ES-I3 (cell line): ENCODE data around the gene PMEPA1.

Experiments
- H3K36me3 ChIP-seq: 2 replicates; pipeline ENCODE4 v1.6.1; 2013; ENCODE audit warnings: mild to moderate bottlenecking, low read length, control low read depth, moderate library complexity; ENCODE audit not compliant: insufficient read depth
- H3K4me1 ChIP-seq: 2 replicates; pipeline ENCODE4 v1.6.1; 2013; ENCODE audit warnings: mild to moderate bottlenecking, control low read depth, low read length; ENCODE audit not compliant: insufficient read depth
- H3K9ac ChIP-seq: 2 replicates; pipeline ENCODE4 v1.6.1; 2013; ENCODE audit warnings: low read depth, mild to moderate bottlenecking, low read length, moderate library complexity
- H3K9me3 ChIP-seq: 2 replicates; pipeline ENCODE4 v1.6.1; 2013; ENCODE audit warnings: mild to moderate bottlenecking, low read length, moderate library complexity; ENCODE audit not compliant: control insufficient read depth, insufficient read depth

PMEPA1 gene

DNA sequence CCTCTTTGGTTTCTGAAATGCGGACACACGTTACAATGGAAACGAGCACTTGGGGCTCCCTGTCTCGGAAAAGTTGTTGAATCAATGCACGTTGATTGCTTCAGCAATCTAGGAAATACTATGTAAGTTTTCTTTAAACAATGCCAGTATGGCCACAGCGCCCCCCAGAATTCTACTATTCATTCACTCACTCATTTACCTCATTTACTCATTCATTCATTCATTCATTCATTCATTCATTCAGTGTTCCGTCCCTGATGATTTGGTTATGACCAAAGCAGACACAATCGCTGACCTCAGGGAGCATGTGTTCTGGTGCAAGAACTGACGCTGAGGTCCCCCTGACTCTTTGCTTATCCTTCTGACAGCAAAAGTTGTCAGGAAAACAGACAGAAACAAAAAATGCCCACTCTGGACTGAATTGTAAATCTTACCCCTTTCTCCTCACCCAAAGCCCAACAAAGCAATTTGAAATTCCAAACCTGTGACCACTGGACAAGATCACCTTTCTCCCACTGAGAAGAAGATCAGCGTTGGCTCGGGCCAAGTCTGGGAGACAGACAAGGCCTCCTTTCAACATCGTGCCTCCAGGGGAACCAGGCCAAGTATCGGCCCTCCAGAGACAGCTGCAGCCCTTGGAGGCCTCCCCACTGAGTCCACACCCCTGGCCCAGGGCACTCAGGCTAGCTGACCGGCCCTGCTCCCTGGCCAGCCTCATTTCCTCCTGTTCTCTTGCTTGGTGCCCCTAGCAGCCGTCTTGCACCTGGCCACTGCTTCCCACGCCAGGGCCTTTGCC is 15.0 kb upstream of the PMEPA1 start:
- no peaks in the 10 kb centered on the region for H3K4me1 ChIP-seq
- no peaks in the 10 kb centered on the region for H3K9me3 ChIP-seq
- H3K9ac ChIP-seq: no peak overlapping the region
- H3K36me3 ChIP-seq: no peaks in the 10 kb centered on the region

DNA sequence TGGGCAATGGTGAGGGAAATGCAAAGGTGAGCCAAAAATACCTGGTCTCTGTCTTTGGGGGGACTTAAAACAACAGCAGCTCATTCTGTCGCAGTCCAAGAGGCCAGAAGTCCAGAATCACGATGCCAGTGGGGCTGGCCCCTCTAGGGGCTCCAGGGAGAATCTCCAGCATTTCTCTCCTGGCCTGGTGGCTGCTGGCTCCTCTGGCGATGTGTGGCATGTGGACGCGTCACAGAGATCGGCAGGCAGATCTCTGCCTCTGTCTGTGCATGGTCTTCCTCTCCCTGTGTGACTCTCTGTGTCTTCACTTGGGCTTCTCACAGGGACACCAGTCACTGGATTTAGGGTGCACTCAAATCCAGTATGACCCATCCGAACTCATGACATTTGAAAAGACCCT is 14.0 kb upstream of the PMEPA1 start:
- no peaks in the 10 kb centered on the region for H3K36me3 ChIP-seq
- no peaks in the 10 kb centered on the region for H3K9me3 ChIP-seq
- H3K4me1 ChIP-seq: no peaks in the 10 kb centered on the region
- H3K9ac ChIP-seq: no peak overlapping the region

DNA sequence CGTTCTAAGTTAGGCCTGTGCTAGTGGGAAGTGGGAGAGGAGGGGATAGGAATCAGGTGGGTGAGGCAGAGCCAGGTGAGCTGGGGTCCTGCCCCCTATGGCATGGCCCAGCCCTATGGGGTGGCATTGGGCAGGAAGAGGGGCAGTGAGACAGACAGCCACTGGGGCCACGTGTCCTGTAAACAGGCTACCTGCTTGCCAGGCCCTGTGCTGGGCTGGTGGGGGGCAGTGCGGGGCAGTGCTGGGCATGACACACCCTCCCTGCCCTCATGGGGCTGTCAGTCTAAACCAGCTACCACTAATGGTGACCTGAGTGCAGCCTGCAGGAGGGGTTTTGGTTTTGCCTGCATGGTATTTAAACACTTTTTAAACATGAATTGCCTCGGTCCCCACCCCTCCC is 10.1 kb upstream of the PMEPA1 start:
- H3K4me1 ChIP-seq: no peaks in the 10 kb centered on the region

DNA sequence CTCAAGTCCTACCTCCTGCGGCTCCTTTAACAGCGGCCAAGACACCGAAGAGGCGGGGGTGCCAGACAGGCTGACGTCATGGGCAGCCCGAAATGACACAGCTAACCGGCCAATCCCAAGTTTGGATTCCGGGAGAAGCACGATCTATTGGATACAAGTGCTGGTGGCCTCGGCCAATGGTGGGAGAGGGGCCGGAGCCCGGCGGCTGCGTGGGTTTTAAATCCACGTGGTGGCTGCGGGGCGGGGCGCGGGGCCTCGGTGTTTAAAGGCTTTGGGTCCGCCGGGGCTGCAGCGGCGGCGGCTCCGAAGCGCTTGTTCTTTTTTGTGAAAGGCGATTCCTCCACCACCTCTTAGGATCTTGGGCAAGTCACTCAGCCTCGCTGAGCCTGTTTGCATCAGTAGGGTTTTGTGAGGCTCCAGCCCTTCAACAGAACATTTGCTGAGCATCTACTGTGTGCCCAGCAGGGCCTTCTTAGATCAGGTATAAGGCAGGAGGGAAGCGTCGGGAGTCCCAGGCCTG is 8.7 kb upstream of the PMEPA1 start:
- Histone ChIP-seq H3K9ac (peak overlapping the region; percentile 64), H3K36me3 (no peaks in the 10 kb centered on the region), H3K4me1 (no peaks in the 10 kb centered on the region), H3K9me3 (no peaks in the 10 kb centered on the region)

More for the DNA sequence above, 10.1 kb upstream of the PMEPA1 start:
- H3K36me3 ChIP-seq: no peaks in the 10 kb centered on the region
- H3K9ac ChIP-seq: no peak overlapping the region
- H3K9me3 ChIP-seq: no peaks in the 10 kb centered on the region

DNA sequence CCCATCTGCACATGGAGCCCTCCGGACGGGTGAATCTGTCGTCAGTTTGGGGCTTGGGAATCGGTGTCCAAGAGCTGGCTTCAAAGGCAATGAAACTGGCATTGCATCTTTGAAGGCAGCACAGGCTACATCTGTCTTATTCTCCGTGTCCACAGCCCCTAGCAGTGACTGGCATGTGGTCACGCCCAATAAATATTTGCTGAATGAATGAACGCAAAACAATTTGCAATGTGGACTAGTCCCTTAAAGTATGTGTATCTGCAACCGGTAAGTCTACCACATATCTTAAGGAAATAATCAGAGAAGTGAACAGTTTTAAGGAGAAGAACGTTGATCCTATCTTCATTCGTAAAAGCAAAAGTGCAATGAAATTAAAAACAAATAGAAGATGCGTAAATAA is 8.0 kb upstream of the PMEPA1 start:
- Histone ChIP-seq H3K4me1 (peaks cover 3% of the 10 kb centered on the region; the same call in 1 of the 2 replicates), H3K36me3 (no peaks in the 10 kb centered on the region), H3K9ac (no peak overlapping the region), H3K9me3 (no peaks in the 10 kb centered on the region)

DNA sequence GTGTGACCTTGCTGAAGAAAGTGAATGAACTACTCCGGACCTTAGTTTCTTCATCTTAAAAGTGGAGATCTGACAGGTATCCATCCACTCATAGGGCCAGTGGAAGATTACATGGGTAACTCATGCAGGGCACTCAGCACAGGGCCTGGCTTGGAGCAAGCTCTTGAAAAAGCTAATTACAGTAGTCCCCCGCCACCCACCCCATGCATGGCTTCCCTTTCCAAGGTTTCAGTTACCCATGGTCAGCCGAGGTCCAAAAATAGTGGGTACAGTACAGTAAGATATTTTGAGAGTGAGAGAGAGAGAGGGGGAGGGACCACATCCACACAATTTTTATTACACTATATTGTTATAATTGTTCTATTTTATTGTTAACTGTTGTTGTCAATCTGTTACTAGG is 7.1 kb upstream of the PMEPA1 start:
- H3K4me1 ChIP-seq: peaks cover 7% of the 10 kb centered on the region
- H3K36me3 ChIP-seq: no peaks in the 10 kb centered on the region
- H3K9me3 ChIP-seq: no peaks in the 10 kb centered on the region
- no peak overlapping the region for H3K9ac ChIP-seq

DNA sequence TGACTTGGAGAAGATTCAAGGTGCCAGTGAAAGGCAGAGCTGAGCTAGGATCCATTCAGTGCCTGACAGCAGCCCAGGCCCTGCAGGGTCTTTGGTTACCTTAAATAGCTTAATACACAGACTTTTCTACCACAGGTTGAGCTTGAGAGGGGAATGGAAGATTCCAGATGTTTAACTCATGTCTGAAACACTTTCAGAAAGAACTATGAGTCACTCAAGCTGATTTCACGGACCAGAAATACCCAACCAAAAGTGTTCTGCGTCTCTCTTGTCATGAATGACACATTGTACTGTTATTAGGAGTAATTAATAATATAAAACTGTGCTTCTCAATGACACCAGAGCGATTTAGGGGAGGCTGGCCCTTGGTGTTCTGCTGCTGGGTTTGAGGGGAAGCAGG is 6.4 kb upstream of the PMEPA1 start:
- Histone ChIP-seq H3K9me3 (no peaks in the 10 kb centered on the region), H3K9ac (no peak overlapping the region), H3K4me1 (peaks cover 10% of the 10 kb centered on the region), H3K36me3 (no peaks in the 10 kb centered on the region)

DNA sequence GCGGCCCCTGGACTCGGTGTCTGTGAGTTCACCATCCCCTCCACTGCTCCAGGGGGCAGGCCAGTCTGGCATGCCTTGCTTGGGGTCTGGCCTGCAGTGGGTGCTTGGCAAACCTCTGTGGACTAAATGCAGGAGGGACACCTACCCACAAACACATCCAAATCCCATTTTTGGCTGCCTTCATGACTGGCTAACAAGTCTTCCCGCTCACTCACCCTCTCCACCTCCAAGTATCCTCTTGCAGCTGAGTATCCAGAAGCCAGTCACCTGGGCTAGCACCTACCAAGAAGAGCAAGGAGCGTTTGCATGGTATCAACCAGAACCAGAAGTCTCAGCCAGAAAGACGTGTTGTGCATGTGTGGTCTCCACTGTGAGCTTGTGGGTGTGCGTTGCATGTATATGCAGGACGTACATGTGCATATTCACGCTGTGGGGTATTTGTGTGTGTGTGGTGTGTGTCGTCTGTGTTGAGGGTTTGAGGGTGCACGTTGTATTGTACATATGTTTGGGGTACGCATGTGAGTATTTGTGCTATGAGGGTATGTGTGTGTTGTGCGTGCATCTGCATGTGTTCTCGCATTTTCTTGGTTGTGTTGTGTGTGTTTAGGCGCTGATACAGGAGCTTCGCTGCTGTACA is 5.6 kb upstream of the PMEPA1 start:
- H3K9ac ChIP-seq: no peak overlapping the region
- H3K36me3 ChIP-seq: no peaks in the 10 kb centered on the region
- H3K9me3 ChIP-seq: no peaks in the 10 kb centered on the region
- H3K4me1 ChIP-seq: peaks cover 10% of the 10 kb centered on the region

DNA sequence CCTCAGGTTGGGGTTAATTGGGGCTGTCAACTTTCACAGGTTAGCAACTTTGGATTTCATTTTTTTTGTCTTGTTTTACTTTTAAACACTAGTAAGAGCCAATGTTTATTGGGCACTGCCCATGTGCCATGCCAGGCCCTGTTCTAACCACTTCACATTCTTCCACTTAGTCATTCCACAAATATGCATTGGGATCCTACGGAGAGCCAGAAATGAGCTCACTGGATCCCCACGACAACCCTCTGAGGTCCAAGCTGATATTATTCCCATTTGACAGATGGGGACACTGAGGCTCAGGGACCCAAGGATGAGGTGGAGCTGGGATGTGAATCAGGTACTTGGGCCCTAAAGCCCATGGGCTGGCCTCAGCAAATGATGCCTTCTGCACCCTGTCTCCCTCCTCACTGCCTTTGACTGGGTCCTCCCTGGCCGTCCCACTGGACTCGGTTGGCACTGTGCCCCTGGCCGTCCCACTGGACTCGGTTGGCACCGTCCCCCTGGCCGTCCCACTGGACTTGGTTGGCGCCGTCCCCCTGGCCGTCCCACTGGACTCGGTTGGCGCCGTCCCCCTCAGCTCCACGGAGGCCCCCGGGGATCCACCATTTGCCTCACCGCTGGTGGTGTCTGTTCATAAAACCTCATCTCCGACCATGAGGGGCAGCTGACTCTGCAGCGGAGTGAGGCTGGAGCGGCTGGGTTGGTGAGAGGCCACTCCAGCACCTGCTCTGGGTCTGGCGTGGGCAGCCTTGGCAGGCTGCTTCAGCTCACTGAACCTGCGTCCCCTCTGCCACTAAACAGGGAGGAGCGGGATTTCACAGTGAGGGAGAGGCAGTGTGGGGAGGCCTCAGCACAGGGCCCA is 4.8 kb upstream of the PMEPA1 start:
- H3K9me3 ChIP-seq: no peaks in the 10 kb centered on the region
- peaks cover 10% of the 10 kb centered on the region for H3K4me1 ChIP-seq
- no peak overlapping the region for H3K9ac ChIP-seq
- H3K36me3 ChIP-seq: no peaks in the 10 kb centered on the region

DNA sequence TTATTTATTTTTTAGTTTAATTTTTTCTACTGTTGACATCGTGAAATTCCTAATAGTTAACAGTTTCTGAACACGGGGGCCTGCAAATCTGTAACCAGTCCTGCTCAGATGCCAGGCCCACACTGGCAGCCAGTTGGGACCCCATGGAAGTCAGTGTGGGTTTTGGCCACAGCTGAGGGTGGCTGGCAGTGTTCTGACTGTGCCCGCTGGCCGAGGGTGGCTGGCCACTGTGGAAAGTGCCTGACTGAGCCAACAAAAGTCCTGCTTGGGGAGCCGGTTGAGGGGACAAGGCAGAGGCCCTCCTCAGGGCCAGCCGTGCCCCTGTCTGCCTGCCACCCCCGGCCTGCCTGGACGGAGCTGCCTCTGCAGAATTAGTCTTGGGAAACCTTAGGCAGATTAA is 4.1 kb upstream of the PMEPA1 start:
- Histone ChIP-seq H3K9me3 (no peaks in the 10 kb centered on the region), H3K4me1 (peaks cover 10% of the 10 kb centered on the region), H3K9ac (no peak overlapping the region), H3K36me3 (no peaks in the 10 kb centered on the region)

DNA sequence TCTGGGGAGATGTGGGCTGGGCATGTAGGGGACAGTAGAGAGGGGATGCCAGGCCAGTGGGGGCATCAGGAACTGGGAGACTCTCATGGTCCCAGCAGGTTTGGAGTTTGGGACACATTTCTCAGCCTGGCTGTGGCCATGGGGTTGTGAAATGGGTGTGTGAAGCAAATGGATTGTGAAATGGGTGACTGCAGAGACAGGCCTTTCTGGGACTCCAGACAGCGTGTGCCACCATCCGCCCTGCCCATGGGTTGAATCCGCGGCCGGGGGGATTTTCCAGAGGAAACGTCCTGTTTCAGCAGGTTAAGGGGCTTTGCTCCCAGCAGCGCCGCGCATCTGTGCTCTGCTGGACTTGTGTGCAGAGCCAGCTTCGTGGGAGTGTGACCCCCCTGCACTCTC is 3.7 kb upstream of the PMEPA1 start:
- Histone ChIP-seq H3K4me1 (peaks cover 10% of the 10 kb centered on the region), H3K36me3 (no peaks in the 10 kb centered on the region), H3K9ac (no peak overlapping the region), H3K9me3 (no peaks in the 10 kb centered on the region)

DNA sequence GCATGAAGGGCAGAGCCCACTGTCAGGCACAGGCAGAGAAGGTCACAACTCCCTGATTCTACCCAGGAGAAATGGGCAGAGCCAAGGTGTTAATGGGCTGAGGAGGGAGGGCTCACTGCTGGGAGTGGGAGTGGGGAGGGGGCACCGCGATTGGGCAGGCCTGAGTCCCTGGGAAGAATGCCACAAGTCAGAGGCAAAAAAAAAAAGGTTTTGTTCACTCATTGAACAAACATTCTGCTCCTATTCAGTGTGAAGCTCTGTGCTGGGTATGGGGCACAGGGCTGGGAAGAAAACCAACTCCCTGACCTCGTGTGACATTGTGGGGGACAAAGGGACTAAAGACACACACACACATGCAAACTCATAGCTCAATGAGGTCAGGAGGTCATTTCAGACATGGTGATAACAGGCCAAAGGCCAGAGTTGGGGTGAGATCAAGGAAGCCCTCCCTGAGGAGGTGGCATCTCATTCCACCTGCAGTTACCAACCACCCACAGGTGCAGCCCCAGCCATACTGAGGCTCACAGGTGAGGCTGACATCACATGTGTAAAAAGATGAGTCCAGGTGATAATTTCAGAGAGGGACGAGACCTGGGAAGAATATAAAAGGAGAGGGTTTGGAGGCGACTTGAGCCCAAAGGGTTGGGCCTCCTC is 3.2 kb upstream of the PMEPA1 start:
- no peak overlapping the region for H3K9ac ChIP-seq
- peaks cover 10% of the 10 kb centered on the region for H3K4me1 ChIP-seq
- H3K36me3 ChIP-seq: no peaks in the 10 kb centered on the region
- H3K9me3 ChIP-seq: no peaks in the 10 kb centered on the region

DNA sequence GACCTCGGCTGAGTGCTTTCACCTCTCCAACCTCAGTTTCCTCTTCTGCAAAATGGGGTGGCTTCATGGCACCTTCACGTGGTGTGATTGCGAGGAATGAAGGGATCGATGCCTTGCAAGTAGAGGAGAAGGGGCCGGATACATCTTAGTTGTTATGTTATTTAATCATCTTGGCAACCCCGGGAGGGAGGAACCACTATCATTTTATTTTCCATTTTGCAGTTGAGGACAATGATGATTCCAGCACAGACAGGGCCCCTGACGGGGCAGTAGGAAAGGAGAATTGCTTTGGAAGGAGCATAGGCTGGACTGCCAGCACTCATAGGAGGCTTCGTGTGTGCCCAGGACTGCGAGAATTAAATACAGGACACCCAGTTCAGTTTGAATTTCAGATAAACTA is 2.5 kb upstream of the PMEPA1 start:
- no peaks in the 10 kb centered on the region for H3K36me3 ChIP-seq
- no peak overlapping the region for H3K9ac ChIP-seq
- H3K9me3 ChIP-seq: no peaks in the 10 kb centered on the region
- peaks cover 10% of the 10 kb centered on the region for H3K4me1 ChIP-seq

DNA sequence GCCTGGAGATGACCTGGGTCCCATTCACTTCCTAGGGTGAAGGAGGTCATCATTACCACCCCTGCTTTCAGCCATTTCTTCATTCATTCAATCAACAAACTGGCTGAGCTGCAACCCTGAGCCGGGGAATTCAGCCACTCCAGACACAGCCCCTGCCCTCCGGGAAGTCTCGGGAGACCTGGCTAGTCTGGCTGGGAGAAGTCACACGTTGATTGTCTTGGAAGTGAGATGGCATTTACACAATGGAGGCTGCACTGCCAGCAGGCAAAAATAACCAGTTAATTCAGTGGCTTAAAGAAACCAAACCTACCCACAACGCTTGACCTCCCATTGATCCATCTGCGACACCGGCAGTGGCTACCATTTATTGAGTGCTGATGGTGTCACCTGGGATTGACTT is 2.0 kb upstream of the PMEPA1 start:
- H3K36me3 ChIP-seq: no peaks in the 10 kb centered on the region
- H3K9ac ChIP-seq: no peak overlapping the region
- H3K4me1 ChIP-seq: peaks cover 10% of the 10 kb centered on the region
- no peaks in the 10 kb centered on the region for H3K9me3 ChIP-seq
